Measurements from ENCODE around the gene DPYSL3.

DPYSL3 gene

DNA sequence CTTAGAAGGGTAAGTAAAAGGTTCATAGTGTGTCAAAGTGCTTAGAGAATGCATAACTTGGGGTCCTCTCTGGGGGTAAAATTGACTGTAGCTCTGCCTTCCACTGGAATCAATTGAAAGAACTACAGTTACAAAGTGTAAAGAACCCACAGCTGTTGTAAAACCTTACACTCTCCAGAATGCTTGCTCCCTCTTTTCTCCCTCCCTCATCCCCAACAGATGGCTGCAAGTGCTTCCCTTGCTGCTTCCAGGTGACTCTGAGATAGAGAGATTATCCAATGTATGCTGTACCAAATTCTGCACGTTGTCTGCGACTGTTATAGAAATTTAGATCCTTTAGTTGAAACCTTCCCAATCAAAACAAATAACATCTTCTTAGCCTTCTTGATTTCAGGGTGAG, 149.1 kb downstream of the DPYSL3 start:
- DNase-seq, result no peak

DNA sequence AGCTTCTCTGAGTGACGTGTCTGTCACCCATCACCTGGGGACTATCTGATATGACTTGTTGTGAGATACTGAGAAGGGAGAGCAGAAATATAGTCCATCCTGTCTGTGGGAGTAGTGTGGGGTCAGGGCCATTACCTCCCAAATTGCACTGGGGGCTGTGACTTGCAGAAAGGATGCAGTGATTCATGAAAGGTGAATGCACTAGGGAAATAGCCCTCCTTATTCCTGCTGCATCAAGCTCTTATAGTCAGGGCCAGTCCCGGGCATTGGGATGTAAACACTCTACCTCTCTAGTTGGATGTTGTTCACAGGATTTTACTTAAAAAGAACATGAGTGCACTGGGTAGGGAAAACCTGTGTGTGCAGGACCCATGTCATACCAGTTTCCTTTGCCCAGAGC, 150.3 kb downstream of the DPYSL3 start:
- no peak for DNase-seq

DNA sequence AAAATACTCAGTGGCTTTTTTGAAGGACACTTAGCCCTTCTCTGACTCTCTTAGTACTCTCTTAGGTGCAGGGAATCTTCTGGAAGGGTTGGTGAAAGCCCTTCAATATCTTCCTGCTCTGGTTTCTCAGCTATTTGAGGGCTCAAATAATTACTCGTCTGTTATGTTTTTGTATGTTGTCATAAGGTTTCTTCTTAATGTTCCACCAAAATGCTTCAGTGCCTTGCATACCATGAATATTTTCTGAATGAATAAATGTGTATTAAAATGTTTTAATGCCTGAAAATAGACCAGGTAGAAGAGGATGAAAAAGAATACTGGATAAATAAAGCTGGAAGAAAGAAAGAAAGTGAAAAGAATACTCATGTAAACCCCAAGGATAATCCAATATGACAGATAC, 150.8 kb downstream of the DPYSL3 start:
- DNase-seq, result no peak

DNA sequence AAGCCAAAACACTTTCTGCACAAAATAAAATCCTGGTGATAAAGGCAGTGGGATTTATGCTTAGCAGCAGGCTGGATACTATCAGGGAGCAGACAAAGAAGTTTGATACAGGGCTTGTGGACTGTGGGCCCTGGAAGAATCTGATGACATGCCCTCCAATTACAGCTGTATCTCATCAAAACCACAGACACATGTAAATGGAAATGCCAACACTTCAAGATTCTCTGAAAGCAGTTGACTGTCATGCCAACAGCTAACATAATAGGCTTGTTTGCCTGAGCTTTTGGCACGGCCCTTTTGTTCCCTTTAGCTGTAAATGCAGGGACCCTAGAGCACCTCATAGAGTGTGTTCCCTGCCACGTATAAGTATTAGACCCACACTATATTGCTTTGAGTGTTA, 160.6 kb downstream of the DPYSL3 start:
- no peak for DNase-seq

DNA sequence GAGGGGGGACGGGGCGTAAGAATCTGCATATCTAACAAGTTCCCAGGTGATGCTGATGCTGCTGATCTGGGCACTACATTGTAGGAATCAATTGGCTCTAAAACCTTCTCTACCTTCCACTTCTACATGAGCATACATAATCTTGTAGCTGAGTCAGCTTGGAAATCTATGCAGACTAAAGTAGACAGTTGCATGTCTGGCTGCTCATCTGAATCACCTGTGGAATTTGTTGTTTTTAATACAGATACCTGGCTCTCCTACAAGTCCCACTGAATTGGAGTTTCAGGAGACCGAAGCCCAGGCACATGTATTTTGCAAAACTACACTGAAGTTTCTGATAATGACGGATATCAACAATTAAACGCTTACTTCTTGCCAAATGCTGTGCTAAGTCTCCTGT, 161.4 kb downstream of the DPYSL3 start:
- DNase-seq, result no peak

DNA sequence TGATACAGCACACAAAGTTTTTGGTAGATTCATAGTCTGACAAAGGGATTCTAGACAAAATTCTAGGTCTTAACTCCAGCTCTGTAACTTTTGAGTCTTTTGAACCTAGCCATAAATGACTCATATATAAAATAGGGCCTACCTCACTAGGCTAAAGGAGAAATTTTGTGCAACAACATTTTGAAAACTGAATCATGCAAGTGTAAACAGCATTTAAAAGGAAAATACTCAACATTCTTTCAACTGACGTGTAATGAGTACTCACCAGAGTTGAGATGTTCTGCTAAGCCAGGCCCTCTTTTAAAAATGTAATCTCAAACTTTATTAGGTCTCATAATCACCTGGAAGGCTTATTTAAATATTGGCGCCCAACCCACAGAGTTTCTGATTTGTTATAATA, 161.8 kb downstream of the DPYSL3 start:
- no peak for DNase-seq

DNA sequence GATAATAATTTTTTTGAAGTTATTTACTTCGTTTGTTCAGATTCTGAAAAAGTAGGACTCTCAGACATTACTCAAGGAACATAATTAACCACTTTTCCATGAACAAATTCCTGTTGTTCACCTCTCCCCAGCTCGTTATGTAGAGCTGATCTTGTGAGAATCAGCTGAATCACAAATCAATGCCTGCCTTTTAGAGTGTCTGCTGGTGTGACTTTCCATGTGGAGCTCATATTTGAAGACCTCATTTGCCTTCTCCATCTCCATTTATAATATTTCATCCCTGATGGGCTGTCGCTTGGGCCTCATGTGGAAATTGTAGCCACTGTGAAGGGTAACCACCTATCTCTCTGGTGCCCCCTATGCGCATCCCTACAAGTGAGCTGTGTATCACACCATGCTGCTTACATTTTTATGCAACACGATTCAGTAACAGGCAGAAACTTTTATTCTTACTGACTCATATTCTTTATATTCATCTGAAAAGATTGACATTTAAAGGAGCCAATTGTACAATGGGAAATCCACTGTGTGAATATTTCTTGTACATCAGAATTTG, 163.8 kb downstream of the DPYSL3 start:
- DNase-seq, result no peak

DNA sequence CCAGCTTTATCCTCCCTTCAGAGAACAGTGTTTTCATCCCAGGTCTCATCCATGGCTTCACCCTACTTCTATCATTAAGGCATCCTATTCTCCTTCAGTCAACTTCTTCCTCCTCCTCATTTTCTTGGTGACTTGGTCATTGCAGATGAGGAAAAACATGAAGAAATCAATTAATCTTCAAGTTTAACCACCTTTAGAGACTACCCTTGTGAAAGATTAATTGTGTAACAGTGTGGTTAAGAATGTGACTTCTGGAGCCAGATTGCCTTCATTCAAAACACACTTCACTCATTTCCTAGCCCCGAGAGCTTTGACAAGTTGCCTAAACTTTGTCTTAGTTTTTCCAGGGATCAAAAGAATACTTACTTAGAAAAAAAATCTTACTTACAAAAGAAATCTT, 165.0 kb downstream of the DPYSL3 start:
- no peak for DNase-seq

DNA sequence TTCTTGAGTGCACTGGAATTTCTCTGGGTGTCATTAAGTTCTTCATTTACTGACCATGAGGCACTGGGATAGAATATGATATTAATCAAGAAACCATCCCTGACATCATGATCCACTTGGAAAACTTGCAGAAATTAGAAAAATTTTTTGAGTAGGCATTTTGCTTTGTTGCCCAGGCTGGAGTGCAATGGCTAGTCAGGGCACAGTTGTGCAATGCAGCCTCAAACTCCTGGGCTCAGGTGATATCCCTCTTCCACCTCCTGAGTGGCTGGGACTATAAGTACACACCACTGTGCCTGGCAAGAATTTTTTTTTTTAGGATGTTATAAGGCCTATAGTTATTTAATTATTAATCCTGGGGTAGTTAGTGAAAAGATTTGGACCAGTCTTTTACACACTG, 168.5 kb downstream of the DPYSL3 start:
- DNase-seq, result no peak

DNA sequence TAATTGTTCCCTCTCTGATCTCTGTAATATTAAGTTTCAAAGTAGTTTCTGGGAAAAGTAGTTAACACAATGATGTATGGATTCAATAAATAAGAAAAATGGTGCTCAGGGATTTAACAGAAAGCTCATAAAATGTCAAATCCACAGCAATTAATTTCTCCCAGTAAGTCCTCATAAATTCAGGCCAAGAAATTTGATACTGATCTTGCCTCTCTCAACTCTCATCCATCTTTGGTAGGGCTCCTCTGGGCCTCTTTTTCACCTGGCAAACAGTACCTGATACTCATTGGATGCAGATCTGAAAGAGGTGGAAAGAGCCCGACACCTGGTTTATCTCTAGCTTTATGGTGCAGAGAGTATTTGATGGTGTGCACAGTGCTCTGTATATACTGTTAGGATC, 168.9 kb downstream of the DPYSL3 start:
- DNase-seq, result no peak

All from activated CD4-positive, alpha-beta T cell treated with anti-CD3 and anti-CD28 coated beads for 48 hours (primary cell).